Suprapubic skin (tissue), 3 donors: ENCODE results near the gene DUS1L.

Experiments used
- EP300 ChIP-seq: sonication (generic); formaldehyde crosslinking; IDR thresholded peaks from one replicate; pipeline ENCODE4 v1.6.1; 2017; ENCODE audit warnings: antibody characterized with exemption
- POLR2A ChIP-seq, 2 donors: fragments of 450-650 bp; IDR thresholded peaks; one replicate each; pipeline ENCODE4 v1.6.1; 2017; ENCODE audit warnings: antibody characterized with exemption in 2 of 2, mild to moderate bottlenecking in 2 of 2, moderate library complexity in 2 of 2
- TF ChIP-seq, protein P1 (sequence below), 2 donors: fragments of 200-600 bp in 1 of 2; fragments of 450-650 bp in 1 of 2; sonication (generic) in 1 of 2; IDR thresholded peaks; one replicate each; pipeline ENCODE4 v1.5.1; 2016 to 2019; ENCODE audit warnings: antibody characterized with exemption in 2 of 2, mild to moderate bottlenecking in 1 of 2, moderate library complexity in 1 of 2

DNA sequence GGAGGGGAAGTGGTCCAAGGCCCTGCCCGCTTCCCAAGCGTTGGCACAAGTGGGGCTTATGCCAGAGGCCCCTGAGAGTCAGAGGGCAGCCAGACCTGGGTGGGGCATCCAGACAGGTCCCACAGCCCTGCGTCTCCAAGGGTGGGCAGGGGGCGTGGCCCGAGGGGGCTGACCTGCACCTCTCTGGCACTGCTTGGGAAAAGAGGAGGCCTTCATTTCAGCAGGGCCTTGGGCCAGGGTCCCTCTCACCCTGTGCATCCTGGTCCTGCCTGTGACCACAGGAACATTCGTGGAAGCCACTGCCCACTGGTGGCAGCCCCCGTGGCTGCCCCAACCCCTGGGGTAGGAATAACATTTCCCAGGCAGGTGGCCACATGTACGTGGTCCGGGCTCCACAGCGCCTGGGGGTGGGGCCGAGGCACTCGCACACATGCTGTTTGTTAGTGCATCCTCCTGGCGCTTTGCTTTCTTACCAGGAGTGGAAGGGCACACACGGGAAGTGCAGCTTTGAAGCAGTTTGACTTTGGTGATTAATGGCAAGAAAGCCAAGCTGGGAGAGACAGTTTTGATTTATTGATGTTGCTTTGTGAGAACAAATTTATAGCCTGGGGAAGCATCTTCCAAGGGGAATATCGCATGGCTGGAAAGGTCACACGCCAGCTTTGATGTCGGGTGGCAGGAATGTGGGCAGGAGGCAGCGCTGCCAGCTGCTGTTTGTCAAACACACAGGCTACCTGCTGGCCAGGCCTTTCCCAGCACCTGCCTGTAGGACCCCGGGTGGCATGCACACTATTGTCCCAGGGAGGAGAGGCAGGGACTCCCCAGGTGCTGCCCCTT is 47.2 kb downstream of the DUS1L start:
- TF ChIP-seq EP300: no peak
- TF ChIP-seq, protein P1, sequence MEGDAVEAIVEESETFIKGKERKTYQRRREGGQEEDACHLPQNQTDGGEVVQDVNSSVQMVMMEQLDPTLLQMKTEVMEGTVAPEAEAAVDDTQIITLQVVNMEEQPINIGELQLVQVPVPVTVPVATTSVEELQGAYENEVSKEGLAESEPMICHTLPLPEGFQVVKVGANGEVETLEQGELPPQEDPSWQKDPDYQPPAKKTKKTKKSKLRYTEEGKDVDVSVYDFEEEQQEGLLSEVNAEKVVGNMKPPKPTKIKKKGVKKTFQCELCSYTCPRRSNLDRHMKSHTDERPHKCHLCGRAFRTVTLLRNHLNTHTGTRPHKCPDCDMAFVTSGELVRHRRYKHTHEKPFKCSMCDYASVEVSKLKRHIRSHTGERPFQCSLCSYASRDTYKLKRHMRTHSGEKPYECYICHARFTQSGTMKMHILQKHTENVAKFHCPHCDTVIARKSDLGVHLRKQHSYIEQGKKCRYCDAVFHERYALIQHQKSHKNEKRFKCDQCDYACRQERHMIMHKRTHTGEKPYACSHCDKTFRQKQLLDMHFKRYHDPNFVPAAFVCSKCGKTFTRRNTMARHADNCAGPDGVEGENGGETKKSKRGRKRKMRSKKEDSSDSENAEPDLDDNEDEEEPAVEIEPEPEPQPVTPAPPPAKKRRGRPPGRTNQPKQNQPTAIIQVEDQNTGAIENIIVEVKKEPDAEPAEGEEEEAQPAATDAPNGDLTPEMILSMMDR (IDR thresholded peaks at IDR 0.05): no peak
- TF ChIP-seq POLR2A (IDR thresholded peaks at IDR 0.05): no peak
